GM19238 (cell line): ENCODE data around the gene SIX1.

ENCODE experiments used
- DNase-seq: peaks from one replicate; pipeline ENCODE4 v3.0.0; 2011; ENCODE audit warnings: low spot score; ENCODE audit not compliant: insufficient read length

The SIX1 gene

GRCh38 chr14:60643141-60643462 is 6.2 kb downstream of the SIX1 start:
- no peak for DNase-seq

DNA sequence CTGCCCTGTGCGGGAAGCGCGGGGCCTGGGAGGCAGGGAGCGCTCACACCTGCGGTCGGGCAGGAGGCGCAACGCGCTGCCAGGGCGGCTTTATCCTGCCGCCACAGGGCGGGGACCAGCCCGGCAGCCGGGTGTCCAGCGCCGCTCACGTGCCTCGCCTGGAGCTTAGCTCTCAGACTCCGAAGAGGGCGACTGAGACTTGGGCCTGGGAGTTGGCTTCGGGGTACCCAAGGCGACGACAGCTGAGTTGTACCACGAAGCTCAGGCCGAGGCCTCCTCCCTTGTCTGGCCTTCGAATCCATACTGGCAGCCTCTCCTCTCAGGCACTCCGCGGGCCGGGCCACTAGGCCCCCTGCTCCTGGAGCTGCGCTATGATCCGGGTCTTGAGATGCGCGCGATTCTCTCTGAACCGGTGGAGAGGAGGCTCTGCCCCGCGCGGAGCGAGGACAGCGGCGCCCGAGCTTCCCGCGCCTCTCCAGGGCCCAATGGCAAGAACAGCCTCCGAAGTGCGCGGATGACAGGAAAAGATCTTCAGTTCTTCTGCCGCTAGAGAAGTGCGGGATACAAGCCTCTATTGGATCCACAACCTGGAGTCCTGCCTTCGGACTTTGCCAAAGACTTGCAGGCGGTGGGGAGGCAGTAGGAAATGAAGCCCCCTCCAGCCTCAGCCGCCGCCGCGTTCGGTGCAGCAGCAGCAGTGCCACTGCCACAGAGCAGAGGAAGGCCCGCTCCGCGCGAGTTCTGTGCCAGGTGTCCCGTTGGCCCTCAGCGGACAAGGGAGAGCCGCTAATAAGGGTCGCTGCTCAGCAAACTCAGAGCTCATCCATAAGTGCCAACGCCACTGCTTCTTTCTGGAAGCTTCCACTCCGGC is 6.8 kb downstream of the SIX1 start:
- DNase-seq: no peak

GRCh38 chr14:60641742-60642269 is 7.5 kb downstream of the SIX1 start:
- no peak for DNase-seq

DNA sequence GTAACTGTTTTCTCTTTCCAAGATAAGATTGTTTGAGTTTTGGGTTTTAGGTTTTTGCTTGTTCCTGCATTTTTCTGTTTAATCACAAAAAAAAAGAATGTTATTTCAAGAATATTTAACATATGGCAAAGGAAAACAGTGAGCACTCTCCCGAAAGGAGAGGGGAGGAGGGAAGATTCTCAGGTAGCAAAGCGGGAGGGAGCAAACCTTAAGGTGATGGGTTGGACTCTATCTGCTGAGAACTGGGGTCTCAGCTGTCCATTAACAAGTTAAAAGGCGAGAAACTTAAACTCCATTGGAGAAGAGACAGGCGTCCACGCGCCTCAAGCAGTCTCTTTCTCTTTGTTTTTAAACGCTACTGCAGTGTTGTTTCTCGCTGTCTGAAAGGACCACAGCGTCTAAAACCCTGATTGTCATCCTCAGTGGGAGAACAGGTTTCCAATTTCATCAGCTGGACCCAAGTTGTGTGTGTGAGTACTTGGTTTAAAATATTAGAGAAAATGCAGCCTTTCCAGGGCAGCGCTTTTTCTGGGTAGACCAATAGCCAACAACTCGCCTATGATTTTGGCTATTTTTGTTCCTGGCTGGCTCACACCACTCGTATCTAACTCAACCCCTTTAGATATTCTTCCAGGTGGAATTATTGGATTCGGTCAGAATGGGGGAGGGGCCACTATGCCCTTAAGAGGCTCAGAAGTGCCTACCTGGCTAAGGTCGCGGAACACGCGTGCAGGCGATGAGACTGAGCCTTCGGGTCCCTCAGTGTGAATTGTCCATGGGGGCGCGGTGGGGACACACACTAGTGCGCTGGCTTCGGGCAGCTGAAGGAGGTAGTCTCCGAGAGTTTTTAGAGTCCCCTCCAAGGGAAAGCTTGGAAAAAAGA is 8.2 kb downstream of the SIX1 start:
- DNase-seq: no peak

DNA sequence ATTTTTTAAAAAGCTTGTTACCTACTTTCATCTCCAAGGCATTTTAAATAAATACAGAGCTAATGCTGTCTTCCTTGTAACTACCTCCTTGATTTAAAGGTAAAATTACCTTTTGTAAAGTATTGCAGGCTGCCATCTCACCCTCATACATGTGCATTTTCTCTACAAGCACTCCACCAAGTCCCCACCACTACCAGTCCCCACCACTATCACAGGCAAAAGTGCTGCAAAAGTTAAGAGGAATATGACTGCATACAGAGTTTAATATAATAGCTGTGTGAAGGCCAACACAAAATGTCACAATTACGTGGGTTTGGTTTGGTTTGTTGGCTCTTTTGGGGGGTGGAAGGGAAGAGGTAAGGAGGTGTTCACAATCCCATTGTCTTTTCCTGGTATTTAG is 9.6 kb downstream of the SIX1 start:
- DNase-seq: no peak

DNA sequence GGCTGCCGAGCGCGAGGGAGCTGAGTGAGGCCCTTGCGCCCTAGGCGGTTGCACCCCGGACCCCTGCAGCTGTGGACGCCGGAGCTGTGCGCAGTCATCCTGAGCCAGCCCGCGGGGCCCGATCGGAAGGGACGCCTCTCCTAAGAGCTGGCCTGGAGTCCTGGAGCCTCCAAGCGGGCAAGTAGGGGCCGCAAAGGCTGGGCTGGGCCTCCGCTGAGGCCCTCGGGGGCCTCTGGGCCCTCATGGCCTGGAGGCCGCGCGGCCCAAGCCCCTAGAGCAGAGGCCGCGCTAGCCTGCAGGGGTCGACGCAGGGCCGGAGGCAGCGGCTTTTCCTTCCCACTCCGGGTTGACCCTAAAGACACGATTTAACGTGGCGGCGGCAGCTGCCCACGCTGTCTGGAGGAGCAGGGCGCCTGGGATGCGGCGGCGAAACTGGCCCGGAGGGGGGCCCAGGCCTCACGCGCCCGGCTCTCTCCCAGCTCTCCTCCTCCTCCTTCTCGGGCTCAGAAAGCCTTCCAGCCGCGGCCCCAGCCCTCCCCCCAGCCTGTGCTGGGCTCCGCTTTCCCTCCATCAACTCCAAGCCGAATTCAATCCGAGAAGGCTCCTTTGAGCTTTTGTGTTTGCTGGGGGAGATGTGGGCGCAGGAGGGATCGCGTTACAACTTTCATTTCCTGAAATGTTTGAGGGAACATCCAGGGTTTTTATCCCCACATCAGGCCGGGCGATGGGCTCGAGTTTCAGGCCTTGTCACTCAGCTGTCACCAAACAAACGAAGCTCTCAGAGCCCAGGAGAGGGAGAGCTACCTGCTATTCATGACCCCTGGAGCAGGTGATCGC is 11.6 kb downstream of the SIX1 start:
- no peak for DNase-seq

DNA sequence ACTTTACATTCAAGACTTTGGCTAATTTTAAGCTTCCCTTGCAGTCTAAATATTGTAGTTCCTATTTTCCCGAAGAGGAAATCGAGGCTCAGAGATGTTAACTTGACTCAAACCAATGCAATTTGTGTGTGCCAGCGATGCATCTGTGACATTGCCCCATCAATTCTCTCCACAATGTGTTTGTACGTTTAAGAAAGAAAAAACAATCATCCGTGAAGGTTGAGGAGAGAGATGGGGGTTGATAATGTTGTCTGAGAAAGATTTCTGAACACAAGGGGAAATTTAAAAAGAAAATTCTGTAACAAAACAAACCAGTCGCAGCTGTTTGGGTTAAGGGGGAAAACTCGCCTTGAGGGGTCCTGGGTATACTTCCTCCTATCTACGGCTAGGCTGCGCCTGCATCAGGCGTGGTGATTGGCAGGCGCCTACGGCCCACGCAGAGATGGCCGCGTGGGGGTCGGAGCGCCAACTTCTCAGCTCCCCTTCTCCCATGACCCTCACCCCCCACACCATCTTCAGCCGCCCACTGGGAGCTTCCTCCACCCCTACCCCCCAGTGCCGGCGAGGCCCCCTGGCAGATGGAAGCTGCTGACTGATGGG is 12.3 kb downstream of the SIX1 start:
- DNase-seq: no peak

DNA sequence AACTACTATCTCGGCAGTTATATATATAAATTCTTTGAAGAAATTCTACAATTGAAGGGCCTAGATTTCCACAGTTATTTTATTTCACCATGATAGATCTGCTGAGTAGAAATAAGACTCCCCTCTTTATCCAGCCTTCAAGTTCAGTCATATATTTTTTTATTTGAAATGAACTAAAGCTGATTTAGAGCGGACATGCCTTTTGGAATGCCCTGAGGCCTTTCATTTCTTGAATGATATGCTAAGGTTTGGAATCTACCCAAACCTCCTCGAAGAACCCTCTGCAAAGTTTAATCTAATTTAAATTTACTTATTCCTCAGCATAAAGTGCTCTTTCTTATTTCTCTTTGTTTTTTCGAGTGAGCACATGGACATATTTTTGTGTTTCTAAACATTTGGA is 15.1 kb downstream of the SIX1 start:
- no peak for DNase-seq

GRCh38 chr14:60632777-60633176 is 16.5 kb downstream of the SIX1 start:
- no peak for DNase-seq

- no peak for DNase-seq
These were observed 17.0 kb downstream of the SIX1 start for GRCh38 chr14:60632257-60632656.

GRCh38 chr14:60631842-60632241 is 17.4 kb downstream of the SIX1 start:
- no peak for DNase-seq

DNA sequence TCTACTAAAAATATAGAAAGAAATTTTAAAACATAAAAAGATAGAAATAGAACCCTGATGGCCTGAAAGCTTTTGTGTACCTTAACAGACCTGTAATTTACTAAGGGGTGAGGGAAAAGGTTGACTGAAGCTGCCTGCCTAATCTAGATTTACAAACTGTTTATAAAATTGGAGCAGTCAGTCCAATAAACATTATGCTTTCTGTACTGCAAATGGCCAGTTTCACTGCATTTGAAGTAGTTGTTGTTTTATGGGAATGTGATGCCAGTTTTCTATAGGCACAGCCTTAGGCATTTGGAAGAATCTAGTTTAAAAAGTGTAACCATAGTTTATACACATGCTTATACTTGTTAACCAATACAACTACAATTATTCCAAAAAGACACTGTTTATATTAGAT is 19.1 kb downstream of the SIX1 start:
- no peak for DNase-seq

DNA sequence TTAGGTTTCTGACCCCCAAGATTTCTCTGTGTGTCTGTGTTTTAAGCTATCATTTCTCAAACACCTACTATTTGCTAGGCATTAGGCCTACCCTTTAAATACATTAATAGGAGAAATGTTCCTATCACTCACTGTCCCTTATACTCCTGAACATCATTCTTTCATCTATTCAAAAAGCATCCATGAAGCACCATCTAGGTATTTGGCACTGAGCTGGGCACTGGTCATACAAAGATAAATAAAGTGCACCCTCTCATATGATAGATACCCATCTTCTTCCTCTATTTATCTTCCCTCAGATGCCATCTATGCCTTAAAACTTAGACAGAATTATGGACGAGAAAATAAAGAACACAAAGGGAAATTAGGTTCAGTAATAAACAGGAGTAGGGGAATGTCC is 20.4 kb downstream of the SIX1 start:
- DNase-seq: no peak

GRCh38 chr14:60622917-60623257 is 26.4 kb downstream of the SIX1 start:
- no peak for DNase-seq

- DNase-seq: no peak
These were observed 26.9 kb downstream of the SIX1 start for GRCh38 chr14:60622210-60622916.

DNA sequence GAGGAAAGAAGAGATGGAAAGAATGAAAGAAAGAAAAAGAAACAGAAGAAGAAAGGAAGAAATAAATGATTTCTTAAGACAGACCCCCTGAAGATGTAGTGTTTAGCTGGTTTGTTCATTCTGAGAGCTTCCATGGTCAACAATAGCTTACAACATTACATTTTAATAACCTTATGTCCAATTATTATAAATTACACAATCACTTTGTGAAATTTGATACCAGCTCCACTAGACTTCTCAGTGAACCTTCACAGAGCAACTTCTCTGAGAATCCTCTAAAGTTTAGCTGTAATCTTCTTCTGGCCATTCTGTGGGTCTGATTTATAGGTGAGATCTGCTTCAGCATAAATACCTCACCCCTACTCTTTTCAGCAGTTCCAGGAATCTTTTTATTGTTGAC is 27.9 kb downstream of the SIX1 start:
- DNase-seq: no peak

DNA sequence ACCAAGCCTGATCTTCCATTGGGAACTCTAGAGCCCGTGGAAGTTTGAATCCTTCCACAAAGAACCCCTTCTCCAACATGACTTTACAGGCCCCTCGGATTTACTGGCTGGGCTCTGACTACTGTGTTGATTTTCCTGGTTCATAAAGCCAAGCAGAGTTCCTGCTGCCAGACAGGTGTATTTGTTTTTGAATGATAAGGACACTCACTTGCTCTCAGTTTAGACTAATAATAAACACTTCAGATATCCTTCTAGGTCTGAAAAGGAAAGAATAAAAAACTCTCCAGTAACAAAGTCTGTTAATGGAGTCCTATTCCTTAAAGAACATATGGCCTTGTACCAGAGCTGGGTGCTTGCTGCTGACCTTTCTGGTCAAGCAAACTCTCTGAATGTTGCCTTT is 31.0 kb downstream of the SIX1 start:
- no peak for DNase-seq

- no peak for DNase-seq
These were observed 32.8 kb downstream of the SIX1 start for GRCh38 chr14:60616461-60616959.

DNA sequence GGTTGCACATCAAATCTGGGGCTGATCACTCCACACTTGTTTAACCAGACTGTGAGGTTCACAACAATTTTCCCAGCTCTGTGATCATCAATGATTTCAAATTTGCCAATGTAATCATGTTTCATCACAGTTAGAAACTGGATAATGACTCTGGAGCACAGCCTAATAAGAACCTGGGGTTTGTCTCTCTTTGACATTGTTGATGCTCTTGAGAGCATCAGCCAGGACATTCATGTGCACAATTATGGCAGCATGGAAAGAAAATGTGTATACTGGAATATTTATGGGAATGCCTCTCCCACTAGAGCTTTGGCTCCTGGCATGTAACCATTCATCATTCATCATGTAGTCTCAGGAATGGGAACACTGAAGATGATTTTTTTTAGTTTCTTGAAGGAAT is 47.0 kb downstream of the SIX1 start:
- no peak for DNase-seq

DNA sequence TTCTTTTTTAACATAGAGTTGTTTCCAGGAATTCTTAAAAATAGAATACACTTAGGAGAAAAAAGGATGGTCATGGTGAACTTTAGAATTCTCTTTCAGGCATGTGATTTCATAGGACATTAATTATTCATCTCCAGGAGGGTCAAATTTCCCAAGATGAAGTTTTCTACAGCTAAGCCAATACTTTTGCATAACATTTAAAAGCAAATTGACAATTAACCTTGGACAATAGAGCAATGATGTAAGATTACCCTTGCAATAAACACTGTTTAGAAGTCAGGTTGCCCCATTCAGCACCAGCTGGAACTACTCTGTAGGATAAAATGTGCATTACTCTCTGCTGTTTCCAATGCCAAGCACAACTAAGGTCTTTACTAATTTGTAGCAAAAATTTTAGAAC is 49.5 kb downstream of the SIX1 start:
- DNase-seq: no peak
